Epithelial cell of proximal tubule (primary cell): Measurements from ENCODE around the gene PLCD3. TPM values are rescaled to one million over a fixed set of nuclear protein-coding genes. Genes with fewer than 3 reads are reported as not detected.

Experiments used
- DNase-seq: peaks from one replicate; pipeline ENCODE4 v3.0.0-alpha.2; 2011; ENCODE audit warnings: low read depth
- H3K4me3 ChIP-seq: 2 replicates; pipeline ENCODE4 v1.5.1; 2011; ENCODE audit warnings: low read depth, mild to moderate bottlenecking, low read length
- CTCF ChIP-seq: conservative IDR thresholded peaks from 2 replicates; pipeline ENCODE4 v1.5.1; 2012; ENCODE audit warnings: low read depth, mild to moderate bottlenecking, low read length
- total RNA-seq: library from RNA; depleted of rRNA; stranded (reverse); fragments of >200 nt; gene quantifications from 2 replicates; pipeline ENCODE4 v1.2.3, GENCODE V29; 2015

The PLCD3 gene
- total RNA-seq = 46.0 and 107 TPM in 2 replicates

- no peak for DNase-seq
- TF ChIP-seq CTCF = no peak
- peak within 1 kb of the TSS; percentile 95 for H3K4me3 ChIP-seq
Observed at GRCh38 chr17:45132320-45132571, at the start of gene PLCD3. PLCD3 (minus strand) TSS chr17:45132515; CDS start chr17:45132410, 105 bp downstream.

GRCh38 chr17:45177563-45177962 is 45.2 kb upstream of the PLCD3 start:
- no peak for TF ChIP-seq CTCF
- no peak for DNase-seq
- no peak overlapping the region for H3K4me3 ChIP-seq

- H3K4me3 ChIP-seq = no peak overlapping the region
- DNase-seq = no peak
- no peak for TF ChIP-seq CTCF
Observed at GRCh38 chr17:45175759-45176115, 43.4 kb upstream of the PLCD3 start.

- H3K4me3 ChIP-seq = peak overlapping the region; percentile 50
- peak; percentile 70 for DNase-seq
- TF ChIP-seq CTCF = peak; percentile 24
Observed at GRCh38 chr17:45172541-45173286, 40.4 kb upstream of the PLCD3 start.

- no peak for TF ChIP-seq CTCF
- peak overlapping the region; percentile 50 for H3K4me3 ChIP-seq
- no peak for DNase-seq
Observed at GRCh38 chr17:45172232-45172540, 39.9 kb upstream of the PLCD3 start.

- no peak for TF ChIP-seq CTCF
- no peak for DNase-seq
- peak overlapping the region; percentile 50 for H3K4me3 ChIP-seq
Observed at GRCh38 chr17:45171338-45172231, 39.3 kb upstream of the PLCD3 start.

- TF ChIP-seq CTCF = no peak
- DNase-seq = no peak
- H3K4me3 ChIP-seq = peak overlapping the region; percentile 50
Observed at GRCh38 chr17:45170931-45171337, 38.6 kb upstream of the PLCD3 start.
